CD1c-positive myeloid dendritic cell (primary cell): ENCODE measurements around the gene FARP2.

Experiments
- DNase-seq: peaks from one replicate; pipeline ENCODE4 v3.0.0-alpha.2; 2016; ENCODE audit errors: extremely low spot score

FARP2 gene

GRCh38 chr2:241485172-241485911 lies 129.3 kb downstream of the FARP2 start:
- no peak for DNase-seq

- DNase-seq = no peak
Observed at GRCh38 chr2:241489088-241489487, 133.0 kb downstream of the FARP2 start.

- DNase-seq = no peak
Observed at GRCh38 chr2:241489733-241490680, 133.9 kb downstream of the FARP2 start.

- no peak for DNase-seq
Observed at GRCh38 chr2:241490825-241491506, 134.9 kb downstream of the FARP2 start.

- DNase-seq = no peak
Observed at GRCh38 chr2:241491549-241492173, 135.6 kb downstream of the FARP2 start.

- no peak for DNase-seq
Observed at GRCh38 chr2:241492174-241492565, 136.1 kb downstream of the FARP2 start.

GRCh38 chr2:241493092-241493491 lies 137.0 kb downstream of the FARP2 start:
- DNase-seq = no peak

- no peak for DNase-seq
Observed at GRCh38 chr2:241494311-241494908, 138.3 kb downstream of the FARP2 start.

- DNase-seq = no peak
Observed at GRCh38 chr2:241495172-241496002, 139.3 kb downstream of the FARP2 start.

- DNase-seq = no peak
Observed at GRCh38 chr2:241496003-241496707, 140.1 kb downstream of the FARP2 start.

GRCh38 chr2:241496904-241497877 lies 141.1 kb downstream of the FARP2 start:
- DNase-seq = no peak

GRCh38 chr2:241498115-241499070 lies 142.3 kb downstream of the FARP2 start:
- no peak for DNase-seq

- no peak for DNase-seq
Observed at GRCh38 chr2:241499146-241499965, 143.3 kb downstream of the FARP2 start.

GRCh38 chr2:241500016-241500415 lies 143.9 kb downstream of the FARP2 start:
- DNase-seq = no peak

GRCh38 chr2:241500431-241500975 lies 144.4 kb downstream of the FARP2 start:
- DNase-seq = no peak

GRCh38 chr2:241501099-241501541 lies 145.0 kb downstream of the FARP2 start:
- DNase-seq = no peak
